Effector memory CD8-positive, alpha-beta T cell (primary cell): Measurements from ENCODE around the gene SLAMF9.

Experiments
- ATAC-seq: fragments of 150-1000 bp; cut with Tn5 transposase; replicated peaks from 2 replicates; pipeline ENCODE4 v1.10.0; 2021; ENCODE audit warnings: mild to moderate bottlenecking, moderate library complexity
- DNase-seq, 3 experiments: peaks; one replicate each; pipeline ENCODE4 v3.0.0; 2021
- H3K27ac Mint-ChIP-seq, 2 donors: one replicate each; pipeline ENCODE4 v1.8.0; 2022; ENCODE audit warnings: mild to moderate bottlenecking in 2 of 2, mixed read lengths in 2 of 2, moderate library complexity in 2 of 2
- H3K27me3 Mint-ChIP-seq, 2 donors: one replicate each; pipeline ENCODE4 v1.8.0; 2022; ENCODE audit warnings: mixed read lengths in 2 of 2
- H3K36me3 Mint-ChIP-seq: one replicate; pipeline ENCODE4 v1.8.0; 2022; ENCODE audit warnings: mild to moderate bottlenecking, moderate library complexity, mixed read lengths; ENCODE audit not compliant: insufficient read depth
- H3K4me1 Mint-ChIP-seq, 2 donors: one replicate each; pipeline ENCODE4 v1.8.0; 2022; ENCODE audit warnings: low read depth in 2 of 2, mixed read lengths in 2 of 2
- H3K4me3 Mint-ChIP-seq, 2 donors: one replicate each; pipeline ENCODE4 v1.8.0; 2022; ENCODE audit warnings: mild to moderate bottlenecking in 2 of 2, mixed read lengths in 2 of 2, moderate library complexity in 2 of 2
- H3K9me3 Mint-ChIP-seq, 2 donors: one replicate each; pipeline ENCODE4 v1.8.0; 2022; ENCODE audit warnings: mixed read lengths in 2 of 2

SLAMF9 gene

DNA sequence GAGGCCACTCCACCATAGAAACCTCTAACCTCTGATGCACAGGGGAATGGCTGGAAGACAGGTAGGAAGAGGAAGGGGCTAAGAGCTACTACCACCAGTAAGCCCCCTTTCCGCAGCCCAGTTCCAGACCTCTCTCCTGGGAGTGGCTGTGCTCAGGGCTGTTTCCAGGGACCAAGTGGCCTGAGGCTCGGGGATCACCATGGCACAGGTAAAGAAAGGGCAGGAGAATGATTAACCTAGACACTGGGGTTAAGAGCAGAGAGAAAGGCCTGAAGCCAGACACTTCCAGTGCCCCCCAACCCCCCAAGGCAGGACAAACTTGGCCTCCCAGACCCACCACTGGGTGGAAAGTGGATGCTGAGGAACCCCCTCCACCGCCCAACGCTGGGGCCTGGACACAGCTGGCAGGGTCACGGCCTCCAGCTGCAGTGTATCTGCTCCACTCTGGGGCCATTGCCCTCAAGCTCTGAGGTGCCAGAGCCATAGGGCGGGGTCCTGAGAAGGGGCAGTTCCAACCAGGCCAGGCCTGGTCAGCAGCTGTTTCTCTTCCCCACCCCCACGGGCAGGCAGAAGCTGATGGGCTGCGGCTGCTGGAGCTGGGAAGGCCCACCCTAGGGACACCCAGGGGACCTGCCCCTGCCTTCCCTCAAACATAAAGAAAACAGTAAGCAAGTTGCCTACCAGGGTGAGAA, 31.4 kb downstream of the SLAMF9 start:
- Mint-ChIP-seq H3K36me3 (peaks cover 95% of the 10 kb centered on the region), H3K4me3 (peak overlapping the region; percentile 94 to 96), H3K27ac (peak overlapping the region; percentile 100), H3K4me1 (peaks cover 67 to 69% of the 10 kb centered on the region in 2 donors), H3K27me3 (no peaks in the 10 kb centered on the region), H3K9me3 (no peaks in the 10 kb centered on the region)
- DNase-seq (no peak), ATAC-seq (no peak)

DNA sequence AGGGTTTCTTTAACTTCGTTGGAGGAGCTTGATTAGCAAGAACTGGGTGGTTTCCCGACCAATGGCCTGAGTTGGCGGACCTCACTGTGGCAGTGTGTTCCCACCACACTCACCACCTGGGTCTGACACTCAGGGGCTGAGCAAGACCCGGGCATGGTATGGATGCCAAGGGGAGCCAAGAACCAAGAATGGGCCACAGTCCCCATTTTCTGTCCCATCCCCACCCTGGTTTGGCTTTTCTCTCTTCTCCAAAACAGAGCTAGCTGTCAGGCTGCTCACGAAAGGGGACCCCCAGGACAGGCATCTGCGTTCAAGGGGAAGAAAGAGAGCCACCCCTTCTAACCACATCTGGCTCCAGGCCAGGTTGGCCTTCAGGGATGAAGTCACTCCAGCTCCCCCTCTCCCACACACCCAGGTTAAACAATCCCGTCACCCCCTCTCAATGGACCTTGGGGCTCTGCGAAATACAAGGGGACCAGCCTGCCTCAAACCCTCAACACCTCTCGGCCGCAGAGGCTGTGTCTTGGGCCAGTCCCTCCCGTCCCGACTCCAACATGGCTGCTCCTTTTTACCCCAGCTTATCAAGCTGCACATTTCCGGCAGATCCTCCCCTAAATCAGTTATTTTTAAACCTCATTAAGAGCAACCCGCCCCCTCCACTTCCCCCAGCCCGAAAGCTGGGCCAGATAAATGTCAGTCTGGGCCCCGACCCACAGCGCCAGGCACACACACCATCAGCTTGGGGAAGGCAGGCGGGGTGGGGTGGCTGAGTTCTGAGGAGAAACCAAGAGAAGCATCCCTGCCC, 32.1 kb downstream of the SLAMF9 start:
- Mint-ChIP-seq H3K4me1 (peaks cover 71% of the 10 kb centered on the region in 2 donors), H3K4me3 (peak overlapping the region; percentile 94 to 96), H3K27me3 (no peaks in the 10 kb centered on the region), H3K27ac (peak overlapping the region; percentile 100), H3K36me3 (peaks cover 100% of the 10 kb centered on the region), H3K9me3 (no peaks in the 10 kb centered on the region)
- DNase-seq (peak in 2 of 3 experiments; percentile 30 to 49), ATAC-seq (no peak)

GRCh38 chr1:159921251-159921650, 32.8 kb downstream of the SLAMF9 start:
- H3K27ac Mint-ChIP-seq = peak overlapping the region; percentile 100
- H3K4me1 Mint-ChIP-seq = peaks cover 65 to 73% of the 10 kb centered on the region in 2 donors
- H3K9me3 Mint-ChIP-seq = no peaks in the 10 kb centered on the region
- H3K4me3 Mint-ChIP-seq = peak overlapping the region; percentile 94 to 96
- H3K27me3 Mint-ChIP-seq = no peaks in the 10 kb centered on the region
- ATAC-seq (no peak), DNase-seq (no peak)
- H3K36me3 Mint-ChIP-seq = peaks cover 100% of the 10 kb centered on the region

- DNase-seq (no peak), ATAC-seq (no peak)
- H3K27me3 Mint-ChIP-seq = no peaks in the 10 kb centered on the region
- peaks cover 64 to 72% of the 10 kb centered on the region in 2 donors for H3K4me1 Mint-ChIP-seq
- H3K4me3 Mint-ChIP-seq = peak overlapping the region; percentile 94 to 96
- no peaks in the 10 kb centered on the region for H3K9me3 Mint-ChIP-seq
- H3K27ac Mint-ChIP-seq = peak overlapping the region; percentile 100
- H3K36me3 Mint-ChIP-seq = peaks cover 100% of the 10 kb centered on the region
Measured at GRCh38 chr1:159920651-159921050, 33.4 kb downstream of the SLAMF9 start.

DNA sequence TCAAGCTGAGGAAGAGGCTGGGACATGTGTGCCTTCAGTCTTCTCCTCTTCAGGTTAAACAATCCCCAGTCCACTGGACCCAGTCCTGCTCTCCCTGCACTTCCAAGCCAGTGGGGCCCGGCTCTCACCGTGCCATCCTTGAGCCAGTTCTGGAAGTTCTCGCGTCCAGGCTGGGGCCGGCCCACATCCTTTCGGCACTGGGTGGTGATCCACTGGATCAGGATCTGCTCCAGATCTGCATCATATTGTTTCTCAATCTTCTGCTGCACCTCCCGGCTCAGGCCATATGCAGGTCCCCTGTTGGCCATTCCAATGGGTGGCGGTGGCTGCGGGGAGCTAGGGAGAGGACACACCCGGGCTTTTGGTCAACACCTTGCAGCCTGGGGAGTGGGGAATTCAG, 33.8 kb downstream of the SLAMF9 start:
- peak overlapping the region; percentile 100 for H3K27ac Mint-ChIP-seq
- peaks cover 65 to 68% of the 10 kb centered on the region in 2 donors for H3K4me1 Mint-ChIP-seq
- H3K36me3 Mint-ChIP-seq = peaks cover 96% of the 10 kb centered on the region
- DNase-seq = no peak
- no peaks in the 10 kb centered on the region for H3K9me3 Mint-ChIP-seq
- no peaks in the 10 kb centered on the region for H3K27me3 Mint-ChIP-seq
- no peak for ATAC-seq
- peak overlapping the region; percentile 94 to 96 for H3K4me3 Mint-ChIP-seq

DNA sequence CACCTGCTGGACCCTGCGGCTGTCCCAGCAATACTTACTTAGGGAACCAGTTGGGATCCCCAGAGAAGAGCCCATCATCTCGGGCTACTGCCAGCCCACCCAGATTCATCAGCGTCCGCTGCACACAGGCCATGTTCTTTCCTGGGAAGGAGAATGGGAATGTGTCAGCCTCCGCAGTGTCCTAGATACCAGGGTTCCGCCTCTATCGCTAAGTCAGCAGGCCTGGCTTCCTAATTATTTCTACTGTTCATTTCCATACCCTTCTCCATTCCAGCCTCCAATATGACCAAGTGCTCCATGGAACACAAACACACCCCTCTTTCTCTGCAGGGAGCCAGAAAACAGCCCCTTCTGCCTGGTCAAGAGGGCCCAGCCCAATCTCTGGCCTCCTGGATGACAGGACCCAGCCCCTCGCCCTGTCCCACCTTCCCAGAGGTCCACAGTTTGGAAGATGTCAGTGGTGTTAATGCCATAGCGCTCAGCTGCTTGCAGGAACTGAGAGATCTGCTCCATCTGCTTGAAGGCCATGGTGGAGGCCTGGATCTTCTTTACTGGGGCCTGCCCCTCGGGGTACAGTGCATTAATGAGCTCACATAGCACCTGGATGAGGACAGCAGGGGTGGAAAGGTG, 34.7 kb downstream of the SLAMF9 start:
- Mint-ChIP-seq H3K4me1 (peaks cover 64 to 72% of the 10 kb centered on the region in 2 donors), H3K27me3 (no peaks in the 10 kb centered on the region), H3K27ac (peak overlapping the region in 1 of 2 donors; percentile 100), H3K4me3 (no peak overlapping the region), H3K9me3 (no peaks in the 10 kb centered on the region), H3K36me3 (peaks cover 93% of the 10 kb centered on the region)
- ATAC-seq (no peak), DNase-seq (no peak)

GRCh38 chr1:159918352-159919200, 35.5 kb downstream of the SLAMF9 start:
- Mint-ChIP-seq H3K27ac (peak overlapping the region; percentile 84 to 100), H3K4me3 (peak overlapping the region; percentile 3 to 40), H3K36me3 (peaks cover 93% of the 10 kb centered on the region), H3K4me1 (peaks cover 68 to 75% of the 10 kb centered on the region in 2 donors), H3K9me3 (no peaks in the 10 kb centered on the region), H3K27me3 (no peaks in the 10 kb centered on the region)
- ATAC-seq = no peak
- DNase-seq = no peak

GRCh38 chr1:159917533-159918351, 36.3 kb downstream of the SLAMF9 start:
- peak overlapping the region; percentile 3 to 40 for H3K4me3 Mint-ChIP-seq
- H3K36me3 Mint-ChIP-seq = peaks cover 88% of the 10 kb centered on the region
- ATAC-seq = no peak
- H3K4me1 Mint-ChIP-seq = peaks cover 63 to 75% of the 10 kb centered on the region in 2 donors
- no peaks in the 10 kb centered on the region for H3K27me3 Mint-ChIP-seq
- H3K9me3 Mint-ChIP-seq = no peaks in the 10 kb centered on the region
- peak overlapping the region; percentile 84 to 100 for H3K27ac Mint-ChIP-seq
- no peak for DNase-seq

GRCh38 chr1:159916242-159917051, 37.6 kb downstream of the SLAMF9 start:
- ATAC-seq = no peak
- Mint-ChIP-seq H3K27me3 (no peaks in the 10 kb centered on the region), H3K36me3 (peaks cover 86% of the 10 kb centered on the region), H3K27ac (peak overlapping the region; percentile 99 to 100), H3K4me3 (peak overlapping the region in 1 of 2 donors; percentile 25), H3K9me3 (no peaks in the 10 kb centered on the region), H3K4me1 (peaks cover 63 to 76% of the 10 kb centered on the region in 2 donors)
- no peak for DNase-seq

GRCh38 chr1:159915571-159916241, 38.3 kb downstream of the SLAMF9 start:
- Mint-ChIP-seq H3K4me1 (peaks cover 63 to 76% of the 10 kb centered on the region in 2 donors), H3K36me3 (peaks cover 81% of the 10 kb centered on the region), H3K9me3 (no peaks in the 10 kb centered on the region), H3K27me3 (no peaks in the 10 kb centered on the region), H3K27ac (peak overlapping the region; percentile 99 to 100), H3K4me3 (no peak overlapping the region)
- DNase-seq (no peak), ATAC-seq (no peak)

DNA sequence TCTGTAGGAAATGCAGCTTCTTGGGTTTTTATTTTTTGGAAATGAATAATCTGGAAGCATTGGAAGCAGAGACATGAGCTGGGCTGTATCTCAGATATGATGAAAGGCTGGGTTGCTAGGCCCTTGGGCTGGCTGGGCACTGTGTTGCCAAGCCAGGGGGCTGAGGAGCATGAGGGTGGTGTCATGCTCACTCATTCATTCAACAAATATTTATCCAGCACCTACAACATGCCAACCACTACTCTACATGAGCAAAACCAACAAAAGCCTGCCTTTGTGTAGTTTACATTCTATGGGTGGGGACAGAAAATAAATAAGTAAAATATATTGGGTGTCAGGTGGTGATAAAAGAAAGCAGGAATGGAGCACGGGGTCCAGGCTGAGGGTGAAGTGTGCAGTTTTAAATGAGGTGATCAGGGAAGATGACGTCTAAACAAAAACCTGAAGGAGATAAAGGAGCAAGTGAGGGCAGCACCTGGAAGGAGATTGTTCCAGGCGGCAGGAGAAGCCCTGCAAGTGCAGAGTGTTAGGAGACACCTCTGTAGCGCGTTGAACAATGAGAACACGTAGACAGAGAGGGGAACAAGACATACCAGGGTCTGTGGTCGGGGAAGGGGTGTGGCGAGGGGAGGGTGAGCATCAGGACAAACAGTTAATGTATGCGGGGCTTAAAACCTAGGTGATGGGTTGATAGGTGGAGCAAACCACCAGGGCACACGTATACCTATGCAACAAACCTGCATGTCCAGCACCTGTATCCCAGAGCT, 39.6 kb downstream of the SLAMF9 start:
- no peak for DNase-seq

More for the DNA sequence above, 39.6 kb downstream of the SLAMF9 start:
- Mint-ChIP-seq H3K36me3 (peaks cover 78% of the 10 kb centered on the region), H3K27ac (peak overlapping the region; percentile 99 to 100), H3K4me3 (peak overlapping the region in 1 of 2 donors; percentile 7), H3K9me3 (no peaks in the 10 kb centered on the region), H3K27me3 (no peaks in the 10 kb centered on the region), H3K4me1 (peaks cover 62 to 75% of the 10 kb centered on the region in 2 donors)
- ATAC-seq = no peak
